Activated naive CD8-positive, alpha-beta T cell treated with anti-CD3 and anti-CD28 coated beads, Interleukin-2, amount 10 ng/mL, durations not matched to agents 7 days and 5 days (primary cell): ENCODE measurements around the gene FAM136A. TPM values are rescaled to one million over a fixed set of nuclear protein-coding genes. Genes with fewer than 3 reads are reported as not detected.
"Not testable (repeated sequence)": the region's sequence is repeated elsewhere in the genome, so short reads cannot be mapped to it uniquely, and the experiment has no call there.

Source experiments
- ATAC-seq: fragments of 150-1000 bp; cut with Tn5 transposase; one replicate; pipeline ENCODE4 v1.10.0; 2021; ENCODE audit warnings: low read depth, moderate library complexity
- POLR2A ChIA-PET: fragments of 350-600 bp; sonication (Branson Sonifier 250); formaldehyde crosslinking; loops from one replicate; lab custom pipeline; 2021; ENCODE audit warnings: antibody characterized with exemption; lab: Charles Lee
- DNase-seq: peaks from one replicate; pipeline ENCODE4 v3.0.0; 2021
- H3K27ac Mint-ChIP-seq: one replicate; pipeline ENCODE4 v1.8.0; 2022; ENCODE audit warnings: mild to moderate bottlenecking, mixed read lengths
- H3K27me3 Mint-ChIP-seq: one replicate; pipeline ENCODE4 v1.8.0; 2022; ENCODE audit warnings: mild to moderate bottlenecking, moderate library complexity, mixed read lengths
- H3K36me3 Mint-ChIP-seq: one replicate; pipeline ENCODE4 v1.8.0; 2021; ENCODE audit warnings: mild to moderate bottlenecking, mixed read lengths
- H3K4me1 Mint-ChIP-seq: one replicate; pipeline ENCODE4 v1.8.0; 2021; ENCODE audit warnings: mixed read lengths
- H3K4me3 Mint-ChIP-seq: one replicate; pipeline ENCODE4 v1.8.0; 2022; ENCODE audit warnings: mild to moderate bottlenecking, moderate library complexity, mixed read lengths
- H3K9me3 Mint-ChIP-seq: one replicate; pipeline ENCODE4 v1.8.0; 2021; ENCODE audit warnings: mixed read lengths
- microRNA-seq: library from miRNA; unstranded; fragments of <30 nt; microRNA quantifications from one replicate; pipeline ENCODE4 v1.2.0, GENCODE V29; 2022
- total RNA-seq, 2 experiments: library from RNA; stranded (reverse); gene quantifications; one replicate each; pipeline ENCODE4 v1.2.3, GENCODE V29; 2021

FAM136A gene
- total RNA-seq, 2 experiments from 2014 or later, result 34.8 to 36.3 TPM

DNA sequence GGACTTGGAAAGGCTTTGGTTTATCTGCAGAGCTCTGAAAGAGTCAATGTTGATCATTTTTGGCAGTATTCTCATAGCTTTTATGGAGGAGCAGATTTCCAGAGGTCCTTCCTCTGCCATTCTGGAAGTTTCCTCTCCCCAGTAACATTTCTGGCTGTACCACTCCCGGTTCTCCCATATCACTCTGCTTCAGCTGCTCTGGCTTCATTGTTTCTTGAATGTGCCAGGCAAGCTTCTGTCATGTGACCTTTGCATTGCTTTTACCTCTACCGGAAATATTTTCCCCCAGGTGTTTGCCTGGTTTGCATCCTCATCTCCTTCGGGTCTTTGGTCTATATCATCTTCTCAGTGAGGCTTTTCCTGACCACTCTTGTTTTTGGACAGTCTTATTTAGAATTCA, 31.5 kb downstream of the FAM136A start:
- H3K27ac Mint-ChIP-seq, result no peak overlapping the region
- H3K9me3 Mint-ChIP-seq, result no peaks in the 10 kb centered on the region
- peaks cover 6% of the 10 kb centered on the region for H3K4me1 Mint-ChIP-seq
- POLR2A ChIA-PET, result interaction anchor here (1.0 to 1.5 kb wide), 2 partner anchors 13 to 23 kb away, joined by 4 to 5 read pairs; partner anchors contain the start of genes PCYOX1 and SNRPG
- DNase-seq (no peak), ATAC-seq (no peak)
- H3K4me3 Mint-ChIP-seq, result no peak overlapping the region
- peaks cover 26% of the 10 kb centered on the region for H3K36me3 Mint-ChIP-seq
- H3K27me3 Mint-ChIP-seq, result no peaks in the 10 kb centered on the region

GRCh38 chr2:70269422-70270302, 32.2 kb downstream of the FAM136A start:
- not testable (repeated sequence) for H3K9me3 Mint-ChIP-seq, H3K27ac Mint-ChIP-seq, ATAC-seq, H3K27me3 Mint-ChIP-seq, DNase-seq, H3K4me3 Mint-ChIP-seq
- H3K4me1 Mint-ChIP-seq, result peaks cover 10% of the 10 kb centered on the region
- H3K36me3 Mint-ChIP-seq, result peaks cover 26% of the 10 kb centered on the region
- POLR2A ChIA-PET, result interaction anchor here (0.6 to 1.5 kb wide), 3 partner anchors 12 to 32 kb away, joined by 3 to 5 read pairs (median 4); partner anchors contain the start of genes PCYOX1 and SNRPG

GRCh38 chr2:70266925-70267324, 34.9 kb downstream of the FAM136A start:
- Mint-ChIP-seq H3K36me3 (peaks cover 28% of the 10 kb centered on the region), H3K4me1 (peaks cover 13% of the 10 kb centered on the region)
- H3K9me3 Mint-ChIP-seq, H3K4me3 Mint-ChIP-seq, ATAC-seq, H3K27ac Mint-ChIP-seq, H3K27me3 Mint-ChIP-seq, POLR2A ChIA-PET, DNase-seq: not testable (repeated sequence)

DNA sequence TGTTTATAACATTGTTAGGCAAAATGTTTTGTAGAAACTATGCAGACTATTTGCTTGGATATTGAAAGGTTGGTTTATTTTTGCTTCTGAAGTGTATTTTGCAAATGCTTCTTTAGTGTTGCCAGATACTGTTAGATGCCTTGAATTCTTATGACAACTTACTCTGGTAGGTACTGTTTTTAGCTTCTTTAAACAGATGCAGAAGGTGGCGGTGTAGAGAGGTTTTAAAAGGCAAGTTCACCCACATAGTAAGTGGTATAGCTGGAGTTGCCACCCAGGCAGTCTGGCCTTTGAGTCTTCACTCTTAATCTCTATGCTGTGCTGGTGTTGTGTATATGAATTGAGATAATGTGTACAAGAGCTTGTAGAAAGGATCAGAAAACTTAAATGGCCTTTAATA, 40.4 kb downstream of the FAM136A start:
- Mint-ChIP-seq H3K4me1 (peaks cover 37% of the 10 kb centered on the region), H3K36me3 (peaks cover 17% of the 10 kb centered on the region), H3K27ac (no peak overlapping the region), H3K9me3 (no peaks in the 10 kb centered on the region), H3K27me3 (no peaks in the 10 kb centered on the region), H3K4me3 (no peak overlapping the region)
- POLR2A ChIA-PET, result interaction anchor here (0.6 kb wide), 1 partner anchor 348 kb away, joined by 3 read pairs; no protein-coding TSS in a partner anchor
- ATAC-seq, result no peak
- DNase-seq, result no peak

DNA sequence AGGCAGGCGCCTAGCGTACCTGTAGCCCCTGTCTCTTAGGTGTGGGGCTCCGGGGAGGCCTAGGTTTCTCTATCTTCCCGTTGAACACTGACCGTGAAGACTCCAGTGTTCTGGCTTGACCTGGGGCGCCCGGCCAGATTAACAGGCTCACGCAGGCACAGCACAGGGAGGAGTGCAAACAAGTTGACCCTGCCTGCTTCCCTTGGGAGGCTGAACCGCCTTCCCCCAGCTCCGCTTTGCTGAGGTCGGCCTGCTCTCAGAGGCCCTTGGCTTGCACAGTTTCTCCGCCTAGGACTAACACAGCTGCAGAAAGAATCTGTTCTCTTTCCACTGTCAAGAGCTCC, 43.4 kb downstream of the FAM136A start:
- ATAC-seq, result no peak
- H3K4me1 Mint-ChIP-seq, result peaks cover 28% of the 10 kb centered on the region
- peak overlapping the region; percentile 92 for H3K27ac Mint-ChIP-seq
- POLR2A ChIA-PET, result interaction anchor here (1.0 to 4.2 kb wide), 12 partner anchors 10 to 344 kb away, joined by 3 to 34 read pairs (median 8); partner anchors contain the start of genes C2orf42, FAM136A, MXD1 and SNRPG
- no peak for DNase-seq
- peaks cover 4% of the 10 kb centered on the region for H3K27me3 Mint-ChIP-seq
- H3K9me3 Mint-ChIP-seq, result no peaks in the 10 kb centered on the region
- peak overlapping the region; percentile 95 for H3K4me3 Mint-ChIP-seq
- H3K36me3 Mint-ChIP-seq, result peaks cover 7% of the 10 kb centered on the region

DNA sequence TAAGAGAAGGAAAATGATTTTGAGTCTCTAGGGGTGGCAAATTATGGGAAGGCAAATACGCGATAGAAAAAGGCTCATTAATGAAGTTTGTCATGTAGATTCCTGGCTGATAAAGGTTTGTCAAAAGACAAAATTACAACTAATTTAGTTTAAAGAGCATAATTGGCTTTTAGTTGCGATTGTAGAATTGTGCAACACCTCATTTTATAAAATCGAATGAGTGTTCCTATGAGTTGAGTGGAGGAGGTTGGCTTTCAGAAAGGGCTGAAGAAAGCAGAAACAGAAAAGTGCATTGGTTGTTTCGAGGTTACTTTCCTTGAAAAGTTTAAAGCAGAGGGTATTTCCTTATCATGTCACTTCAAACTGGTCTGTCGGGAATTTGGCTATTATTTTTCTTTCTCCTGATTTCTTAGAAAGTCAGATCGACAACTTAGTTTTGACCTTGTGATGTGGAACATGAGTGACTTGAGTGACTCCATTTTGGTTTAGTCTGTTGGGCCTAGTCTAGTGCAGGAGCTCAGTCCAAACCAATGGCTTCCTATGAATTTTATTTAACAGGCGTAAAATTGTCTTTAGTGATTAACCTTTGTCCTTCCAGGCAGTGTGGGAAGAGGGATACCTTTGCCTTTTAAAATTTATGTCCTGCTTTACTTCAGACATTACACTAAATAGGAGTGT, 46.1 kb downstream of the FAM136A start:
- Mint-ChIP-seq H3K4me1 (peaks cover 18% of the 10 kb centered on the region), H3K36me3 (peaks cover 2% of the 10 kb centered on the region), H3K27ac (no peak overlapping the region), H3K9me3 (no peaks in the 10 kb centered on the region), H3K4me3 (no peak overlapping the region), H3K27me3 (peaks cover 4% of the 10 kb centered on the region)
- ATAC-seq (no peak), DNase-seq (no peak)
- POLR2A ChIA-PET, result no interaction called here

GRCh38 chr2:70250434-70250833, 51.4 kb downstream of the FAM136A start:
- peaks cover 5% of the 10 kb centered on the region for H3K36me3 Mint-ChIP-seq
- peaks cover 13% of the 10 kb centered on the region for H3K4me1 Mint-ChIP-seq
- no peak for DNase-seq
- POLR2A ChIA-PET, result no interaction called here
- no peak overlapping the region for H3K4me3 Mint-ChIP-seq
- H3K9me3 Mint-ChIP-seq, result no peaks in the 10 kb centered on the region
- peaks cover 4% of the 10 kb centered on the region for H3K27me3 Mint-ChIP-seq
- no peak for ATAC-seq
- H3K27ac Mint-ChIP-seq, result no peak overlapping the region

DNA sequence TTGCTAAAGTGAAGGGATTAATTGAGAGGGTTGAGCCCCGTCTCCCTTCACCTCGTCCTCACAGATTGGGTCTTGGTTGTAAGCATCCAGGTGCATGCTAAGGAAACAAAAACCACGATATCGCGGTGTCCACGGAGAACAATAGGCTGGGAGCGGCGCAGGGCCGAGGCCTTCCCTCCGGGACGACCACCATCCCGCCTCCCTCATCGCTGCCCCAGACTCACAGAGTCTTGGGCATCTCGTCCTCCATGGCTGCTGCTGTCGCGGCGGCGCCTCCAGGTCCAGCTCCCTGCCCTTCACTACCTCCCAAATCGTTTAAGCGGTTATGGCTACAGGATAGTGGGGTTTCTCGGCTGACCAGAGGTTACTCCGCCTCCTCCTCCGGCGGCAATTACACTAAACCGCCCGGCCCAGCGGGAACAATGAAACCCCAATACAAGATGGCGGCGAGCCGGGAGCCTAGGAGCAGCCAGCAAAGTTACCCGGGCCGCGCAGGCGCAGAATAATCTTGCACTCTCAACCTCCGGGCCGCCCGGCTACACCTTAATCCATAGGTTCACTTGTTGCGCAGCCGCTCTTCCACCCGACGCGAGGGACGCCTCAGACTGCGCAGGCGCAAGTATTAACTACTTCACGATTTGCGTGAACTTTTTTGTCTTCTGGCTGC, 53.6 kb downstream of the FAM136A start, which contains the start of gene TIA1:
Gene TIA1 (minus strand): TSS at position 448 of the 667 bp plus-strand sequence. CDS start 198 bp downstream, at position 250.
- no peaks in the 10 kb centered on the region for H3K9me3 Mint-ChIP-seq
- peaks cover 8% of the 10 kb centered on the region for H3K36me3 Mint-ChIP-seq
- ATAC-seq, result peak; percentile 99
- peak within 1 kb of the TSS; percentile 99 for H3K4me3 Mint-ChIP-seq
- no peaks in the 10 kb centered on the region for H3K27me3 Mint-ChIP-seq
- DNase-seq, result peak; percentile 97
- peak within 1 kb of the TSS; percentile 99 for H3K27ac Mint-ChIP-seq
- H3K4me1 Mint-ChIP-seq, result peaks cover 21% of the 10 kb centered on the region
- POLR2A ChIA-PET, result interaction anchor here (1.0 to 3.3 kb wide), 3 partner anchors 10 to 45 kb away, joined by 4 to 20 read pairs (median 14); partner anchors contain the start of genes PCYOX1 and SNRPG

- Mint-ChIP-seq H3K9me3 (no peaks in the 10 kb centered on the region), H3K4me3 (peak overlapping the region; percentile 99), H3K27ac (peak overlapping the region; percentile 99), H3K36me3 (peaks cover 8% of the 10 kb centered on the region), H3K27me3 (no peaks in the 10 kb centered on the region), H3K4me1 (peaks cover 24% of the 10 kb centered on the region)
- DNase-seq (no peak), ATAC-seq (no peak)
- POLR2A ChIA-PET, result interaction anchor here (1.0 to 3.3 kb wide), 6 partner anchors 10 to 57 kb away, joined by 3 to 20 read pairs (median 8); partner anchors contain the start of genes C2orf42, FAM136A, PCYOX1 and SNRPG
Observed at GRCh38 chr2:70247364-70248180, 54.3 kb downstream of the FAM136A start.

Small RNA genes within 50 kb of the gene (microRNA-seq; reads per million reads assigned to microRNA genes)
- not detected for gene MIR1285-2

Other genes starting within 250 kb of the FAM136A start
- 100 to 1,000 TPM; 459 to 467 TPM for gene PCBP1, start 214.6 kb downstream of the FAM136A start, total RNA-seq
- 10 to 100 TPM; 30.9 to 33.8 TPM for gene C2orf42, start 111.0 kb downstream of the FAM136A start, total RNA-seq
- 100 to 1,000 TPM; 160 TPM for gene TIA1, start 53.4 kb downstream of the FAM136A start, total RNA-seq
- 10 to 100 TPM; 20.3 to 24.2 TPM for gene PCYOX1, start 43.9 kb downstream of the FAM136A start, total RNA-seq
- 100 to 1,000 TPM; 233 to 255 TPM for gene SNRPG, start 8.3 kb downstream of the FAM136A start, total RNA-seq